Stimulated activated CD4-positive, alpha-beta T cell treated with anti-CD3 and anti-CD28 coated beads, Interleukin-4, amount 100 ng/mL, for 4 hours (primary cell): Measurements from ENCODE around the gene GRK4.
"Not testable (repeated sequence)": the region's sequence is repeated elsewhere in the genome, so short reads cannot be mapped to it uniquely, and the experiment has no call there.

ENCODE experiments used
- DNase-seq, 2 experiments: peaks; one replicate each; pipeline ENCODE4 v3.0.0-alpha.2; 2020

GRK4 gene

GRCh38 chr4:3043282-3044020 is 80.1 kb downstream of the GRK4 start:
- no peak for DNase-seq

GRCh38 chr4:3044870-3045819 is 81.8 kb downstream of the GRK4 start:
- DNase-seq = peak; percentile 15 to 64

- DNase-seq = no peak
These were observed 82.8 kb downstream of the GRK4 start for GRCh38 chr4:3046162-3046561.

GRCh38 chr4:3046623-3047022 is 83.3 kb downstream of the GRK4 start:
- no peak for DNase-seq

GRCh38 chr4:3047464-3048286 is 84.3 kb downstream of the GRK4 start:
- DNase-seq = peak; percentile 50 to 65

- not testable (repeated sequence) for DNase-seq
These were observed 87.9 kb downstream of the GRK4 start for GRCh38 chr4:3051141-3051897.

GRCh38 chr4:3054169-3054759 is 90.9 kb downstream of the GRK4 start:
- DNase-seq = no peak

GRCh38 chr4:3059943-3060342 is 96.6 kb downstream of the GRK4 start:
- no peak for DNase-seq

GRCh38 chr4:3060946-3061345 is 97.6 kb downstream of the GRK4 start:
- DNase-seq = no peak

GRCh38 chr4:3062471-3062870 is 99.1 kb downstream of the GRK4 start:
- DNase-seq = no peak

- DNase-seq = no peak
These were observed 102.2 kb downstream of the GRK4 start for GRCh38 chr4:3065551-3065950.

- no peak for DNase-seq
These were observed 103.5 kb downstream of the GRK4 start for GRCh38 chr4:3066836-3067400.

GRCh38 chr4:3067473-3068001 is 104.2 kb downstream of the GRK4 start:
- no peak for DNase-seq

GRCh38 chr4:3069661-3070199 is 106.4 kb downstream of the GRK4 start:
- no peak for DNase-seq

- no peak for DNase-seq
These were observed 107.5 kb downstream of the GRK4 start for GRCh38 chr4:3070709-3071500.

- DNase-seq = no peak
These were observed 108.4 kb downstream of the GRK4 start for GRCh38 chr4:3071811-3072210.

GRCh38 chr4:3073158-3074077 is 110.0 kb downstream of the GRK4 start:
- no peak for DNase-seq

- DNase-seq = peak; percentile 91 to 99
These were observed 110.9 kb downstream of the GRK4 start, which contains the start of the genes HTT and HTT-AS for GRCh38 chr4:3074078-3074845. Gene HTT (plus strand): TSS chr4:3074681. CDS start chr4:3074826, 145 bp downstream. Gene HTT-AS (minus strand): TSS chr4:3074538.
